SH-SY5Y (cell line): Measurements from ENCODE around the gene RAB10.

Experiments
- GATA2 ChIP-seq: IDR thresholded peaks from 2 replicates; pipeline ENCODE4 v1.6.1; 2011; ENCODE audit warnings: mild to moderate bottlenecking, low read depth, low read length
- GATA3 ChIP-seq: IDR thresholded peaks from 2 replicates; pipeline ENCODE4 v1.6.1; 2011; ENCODE audit warnings: low read depth, mild to moderate bottlenecking, low read length, moderate library complexity

DNA sequence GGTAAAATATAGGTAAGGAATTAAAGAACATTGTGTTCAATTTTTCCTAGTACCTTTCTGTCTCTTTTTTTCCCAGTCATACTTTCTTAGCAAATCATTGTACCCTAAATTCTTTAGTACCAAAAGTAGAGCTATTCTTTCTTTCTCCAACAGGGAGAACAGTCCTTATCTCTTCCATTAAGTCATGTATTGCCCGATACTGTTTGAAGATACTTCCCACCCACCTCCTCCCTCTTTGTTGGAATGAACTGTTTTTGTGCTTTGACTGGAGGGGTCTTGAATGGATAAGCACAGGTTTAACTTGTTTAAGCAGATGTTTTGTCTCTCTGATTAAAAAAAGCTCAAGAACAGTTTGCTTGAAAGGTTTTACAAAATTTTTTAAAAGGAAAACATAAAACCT lies 41.3 kb downstream of the RAB10 start:
- no peak for TF ChIP-seq GATA2
- TF ChIP-seq GATA3: no peak
